Measurements from ENCODE around the gene LEKR1.

Gene LEKR1

DNA sequence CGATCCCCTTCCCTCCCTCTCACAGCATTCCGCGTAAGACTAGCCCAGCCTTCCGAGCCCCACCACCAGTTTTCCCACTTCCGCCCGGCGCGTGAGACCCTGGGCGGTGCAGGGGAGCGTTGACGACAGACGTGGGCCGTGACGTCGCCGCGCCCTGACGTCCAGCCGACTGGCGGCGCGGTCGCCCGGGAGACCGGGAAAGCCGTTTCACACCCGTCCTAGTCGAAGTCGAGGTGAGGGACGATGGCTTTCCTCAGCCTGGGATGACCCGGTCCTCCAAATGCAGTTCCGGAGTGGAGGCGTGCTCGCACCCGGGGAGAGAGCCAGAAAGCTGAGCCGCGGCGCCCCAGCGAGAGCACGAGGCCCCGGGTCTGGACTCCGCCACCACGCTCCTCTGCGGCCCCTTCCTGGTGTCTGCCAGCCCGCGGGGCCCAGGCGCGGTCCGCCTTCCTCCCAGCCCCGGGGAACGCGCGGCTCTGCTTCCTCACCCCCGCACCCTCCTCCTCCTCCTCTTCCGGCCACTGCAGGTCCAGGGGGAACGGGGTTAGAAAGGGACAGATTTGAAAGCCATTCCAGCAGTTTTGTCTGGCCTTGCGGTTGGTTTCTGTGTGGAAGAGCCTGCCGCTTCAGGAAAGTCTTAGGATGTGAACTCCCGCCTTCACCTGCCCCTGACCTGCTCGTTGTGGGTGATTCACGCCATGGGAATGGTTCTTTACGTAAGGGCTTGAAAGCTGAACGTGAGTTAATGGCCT is at the start of gene LEKR1:
Gene LEKR1 (plus strand): TSS at position 210 of the 752 bp plus-strand sequence. CDS start 2,977 bp downstream, outside the sequence.
- Histone ChIP-seq H3K4me3 (ENCODE audit: low read depth in 1 of 2, low read length in 2 of 2) (peak within 1 kb of the TSS; percentile 75 to 89), H3K27ac (ENCODE audit: low read length) (peak within 1 kb of the TSS; percentile 98), H3K9me3 (ENCODE audit: control insufficient read depth in 1 of 2, low read length in 2 of 2) (no peaks in the 10 kb centered on the region), H3K36me3 (ENCODE audit: control insufficient read depth in 1 of 2, insufficient read depth in 2 of 2, low read length in 2 of 2) (no peaks in the 10 kb centered on the region), H3K4me1 (ENCODE audit: control insufficient read depth in 1 of 2, insufficient read depth in 2 of 2, low read length in 2 of 2) (no peaks in the 10 kb centered on the region), H3K27me3 (ENCODE audit: low read depth, low read length) (no peaks in the 10 kb centered on the region)

DNA sequence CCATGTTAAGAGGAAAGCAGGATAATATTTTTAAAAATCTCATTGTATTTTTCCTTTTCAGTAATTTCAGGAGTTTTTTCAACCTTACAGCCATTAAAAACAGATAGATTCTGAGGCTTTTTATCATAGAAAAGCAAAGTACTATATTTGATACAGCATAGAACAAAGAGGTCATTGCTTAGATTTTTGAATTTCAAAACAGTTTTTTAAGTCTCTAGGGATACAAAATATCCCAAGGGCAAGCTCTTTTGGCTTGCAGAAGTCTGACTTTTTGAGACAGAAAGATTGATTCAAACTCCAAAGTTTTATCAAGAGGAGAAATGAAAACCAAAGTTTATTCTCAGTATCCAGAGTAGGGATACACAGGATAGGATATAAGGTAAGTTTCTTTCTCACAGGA is 49.3 kb upstream of the LEKR1 start:
- Histone ChIP-seq H3K4me1 (ENCODE audit: control insufficient read depth in 1 of 2, insufficient read depth in 2 of 2, low read length in 2 of 2) (peaks cover 0 to 4% of the 10 kb centered on the region in 2 donors), H3K9me3 (ENCODE audit: control insufficient read depth in 1 of 2, low read length in 2 of 2) (no peaks in the 10 kb centered on the region), H3K27ac (ENCODE audit: low read length) (no peak overlapping the region), H3K36me3 (ENCODE audit: control insufficient read depth in 1 of 2, insufficient read depth in 2 of 2, low read length in 2 of 2) (no peaks in the 10 kb centered on the region), H3K27me3 (ENCODE audit: low read depth, low read length) (no peaks in the 10 kb centered on the region), H3K4me3 (ENCODE audit: low read depth in 1 of 2, low read length in 2 of 2) (no peak overlapping the region)

GRCh38 chr3:156781310-156782230 is 44.6 kb upstream of the LEKR1 start:
- H3K27me3 ChIP-seq (ENCODE audit: low read depth, low read length), result no peaks in the 10 kb centered on the region
- no peaks in the 10 kb centered on the region for H3K9me3 ChIP-seq (ENCODE audit: control insufficient read depth in 1 of 2, low read length in 2 of 2)
- H3K36me3 ChIP-seq (ENCODE audit: control insufficient read depth in 1 of 2, insufficient read depth in 2 of 2, low read length in 2 of 2), result no peaks in the 10 kb centered on the region
- H3K27ac ChIP-seq (ENCODE audit: low read length), result no peak overlapping the region
- no peaks in the 10 kb centered on the region for H3K4me1 ChIP-seq (ENCODE audit: control insufficient read depth in 1 of 2, insufficient read depth in 2 of 2, low read length in 2 of 2)
- no peak overlapping the region for H3K4me3 ChIP-seq (ENCODE audit: low read depth in 1 of 2, low read length in 2 of 2)

DNA sequence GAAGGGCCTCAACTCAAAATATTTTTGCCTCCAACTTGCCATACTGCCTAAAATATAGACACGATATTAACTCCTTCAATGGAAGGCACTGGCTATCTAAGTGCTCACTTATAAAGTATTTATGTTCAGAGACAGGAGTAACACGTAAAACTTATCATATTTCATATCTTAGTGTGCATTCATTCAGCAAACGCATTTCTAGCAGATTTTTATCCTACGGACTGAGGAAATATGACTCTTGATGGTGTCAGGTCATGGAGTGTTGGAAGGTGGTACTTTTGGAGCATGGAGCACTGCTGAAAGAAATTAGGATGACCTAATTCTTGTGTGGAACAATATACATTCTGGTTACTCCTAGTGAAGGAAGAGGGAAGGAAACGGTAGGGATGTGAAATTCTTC is 43.8 kb upstream of the LEKR1 start:
- Histone ChIP-seq H3K27me3 (ENCODE audit: low read depth, low read length) (no peaks in the 10 kb centered on the region), H3K36me3 (ENCODE audit: control insufficient read depth in 1 of 2, insufficient read depth in 2 of 2, low read length in 2 of 2) (no peaks in the 10 kb centered on the region), H3K4me3 (ENCODE audit: low read depth in 1 of 2, low read length in 2 of 2) (no peak overlapping the region), H3K4me1 (ENCODE audit: control insufficient read depth in 1 of 2, insufficient read depth in 2 of 2, low read length in 2 of 2) (no peaks in the 10 kb centered on the region), H3K9me3 (ENCODE audit: control insufficient read depth in 1 of 2, low read length in 2 of 2) (no peaks in the 10 kb centered on the region), H3K27ac (ENCODE audit: low read length) (no peak overlapping the region)

- H3K4me1 ChIP-seq (ENCODE audit: control insufficient read depth in 1 of 2, insufficient read depth in 2 of 2, low read length in 2 of 2), result no peaks in the 10 kb centered on the region
- H3K36me3 ChIP-seq (ENCODE audit: control insufficient read depth in 1 of 2, insufficient read depth in 2 of 2, low read length in 2 of 2), result no peaks in the 10 kb centered on the region
- H3K27ac ChIP-seq (ENCODE audit: low read length), result no peak overlapping the region
- no peaks in the 10 kb centered on the region for H3K9me3 ChIP-seq (ENCODE audit: control insufficient read depth in 1 of 2, low read length in 2 of 2)
- H3K4me3 ChIP-seq (ENCODE audit: low read depth in 1 of 2, low read length in 2 of 2), result no peak overlapping the region
- H3K27me3 ChIP-seq (ENCODE audit: low read depth, low read length), result no peaks in the 10 kb centered on the region
Observed at GRCh38 chr3:156782921-156783320, 43.2 kb upstream of the LEKR1 start.

DNA sequence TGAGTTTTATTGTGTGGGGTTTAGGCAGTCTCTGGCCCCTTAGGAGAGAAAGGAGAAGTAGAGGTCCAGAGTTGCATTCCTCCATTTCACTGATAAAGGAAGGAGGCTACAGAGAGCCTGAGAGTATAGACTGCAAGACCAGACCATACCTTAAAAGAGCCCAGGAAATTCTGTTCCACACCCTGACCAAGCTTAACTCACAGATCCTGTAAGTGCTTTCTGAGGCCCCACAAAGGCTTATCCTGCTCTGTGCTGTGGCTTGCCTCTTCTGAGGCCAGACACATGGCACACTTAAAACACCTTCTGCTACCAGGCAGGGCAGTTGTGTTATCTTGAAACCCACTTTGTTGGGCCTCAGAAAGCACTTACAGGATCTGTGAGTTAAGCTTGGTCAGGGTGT is 39.2 kb upstream of the LEKR1 start:
- H3K27ac ChIP-seq (ENCODE audit: low read length), result no peak overlapping the region
- H3K4me3 ChIP-seq (ENCODE audit: low read depth in 1 of 2, low read length in 2 of 2), result no peak overlapping the region
- no peaks in the 10 kb centered on the region for H3K27me3 ChIP-seq (ENCODE audit: low read depth, low read length)
- H3K4me1 ChIP-seq (ENCODE audit: control insufficient read depth in 1 of 2, insufficient read depth in 2 of 2, low read length in 2 of 2), result no peaks in the 10 kb centered on the region
- no peaks in the 10 kb centered on the region for H3K9me3 ChIP-seq (ENCODE audit: control insufficient read depth in 1 of 2, low read length in 2 of 2)
- no peaks in the 10 kb centered on the region for H3K36me3 ChIP-seq (ENCODE audit: control insufficient read depth in 1 of 2, insufficient read depth in 2 of 2, low read length in 2 of 2)

DNA sequence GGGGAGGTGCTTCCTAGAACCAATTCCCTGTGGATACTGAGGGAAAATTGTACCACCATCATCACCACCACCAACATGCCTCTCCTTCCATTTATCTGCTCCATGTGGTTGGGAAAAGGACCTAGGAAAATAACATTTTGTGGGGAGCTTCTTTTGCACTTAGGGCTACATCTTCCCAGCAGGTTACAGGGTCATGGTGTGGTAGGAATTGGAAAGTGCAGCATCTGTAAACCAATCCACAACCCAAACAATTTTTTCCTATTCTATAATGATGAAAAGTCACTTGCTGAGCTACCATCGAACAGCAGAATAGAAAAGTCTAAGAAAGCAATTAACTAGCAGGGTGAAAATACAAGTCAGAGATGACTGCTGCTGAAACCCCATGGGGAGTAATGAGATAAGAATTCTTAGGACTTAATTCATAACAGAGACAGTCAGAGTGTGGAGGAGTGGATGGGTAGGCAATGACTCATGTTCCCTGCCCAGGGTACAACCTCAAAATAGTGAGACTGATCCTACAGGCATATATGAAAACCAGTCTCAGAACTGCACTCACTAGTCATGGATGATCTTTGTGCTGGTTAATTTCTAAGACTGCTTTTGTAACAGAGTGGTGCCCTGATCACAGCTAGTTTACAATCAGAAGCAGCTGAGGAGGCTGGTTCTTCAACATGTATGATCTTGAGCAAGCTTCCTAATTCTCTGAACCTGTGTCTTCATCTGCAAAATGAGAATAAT is 38.1 kb upstream of the LEKR1 start:
- no peak overlapping the region for H3K27ac ChIP-seq (ENCODE audit: low read length)
- H3K27me3 ChIP-seq (ENCODE audit: low read depth, low read length), result no peaks in the 10 kb centered on the region
- no peaks in the 10 kb centered on the region for H3K36me3 ChIP-seq (ENCODE audit: control insufficient read depth in 1 of 2, insufficient read depth in 2 of 2, low read length in 2 of 2)
- H3K4me1 ChIP-seq (ENCODE audit: control insufficient read depth in 1 of 2, insufficient read depth in 2 of 2, low read length in 2 of 2), result no peaks in the 10 kb centered on the region
- no peaks in the 10 kb centered on the region for H3K9me3 ChIP-seq (ENCODE audit: control insufficient read depth in 1 of 2, low read length in 2 of 2)
- no peak overlapping the region for H3K4me3 ChIP-seq (ENCODE audit: low read depth in 1 of 2, low read length in 2 of 2)

GRCh38 chr3:156788846-156789245 is 37.3 kb upstream of the LEKR1 start:
- H3K4me3 ChIP-seq (ENCODE audit: low read depth in 1 of 2, low read length in 2 of 2), result no peak overlapping the region
- no peaks in the 10 kb centered on the region for H3K4me1 ChIP-seq (ENCODE audit: control insufficient read depth in 1 of 2, insufficient read depth in 2 of 2, low read length in 2 of 2)
- H3K27me3 ChIP-seq (ENCODE audit: low read depth, low read length), result no peaks in the 10 kb centered on the region
- no peaks in the 10 kb centered on the region for H3K36me3 ChIP-seq (ENCODE audit: control insufficient read depth in 1 of 2, insufficient read depth in 2 of 2, low read length in 2 of 2)
- H3K9me3 ChIP-seq (ENCODE audit: control insufficient read depth in 1 of 2, low read length in 2 of 2), result no peaks in the 10 kb centered on the region
- H3K27ac ChIP-seq (ENCODE audit: low read length), result no peak overlapping the region

- H3K9me3 ChIP-seq (ENCODE audit: control insufficient read depth in 1 of 2, low read length in 2 of 2), result no peaks in the 10 kb centered on the region
- no peaks in the 10 kb centered on the region for H3K36me3 ChIP-seq (ENCODE audit: control insufficient read depth in 1 of 2, insufficient read depth in 2 of 2, low read length in 2 of 2)
- H3K4me1 ChIP-seq (ENCODE audit: control insufficient read depth in 1 of 2, insufficient read depth in 2 of 2, low read length in 2 of 2), result no peaks in the 10 kb centered on the region
- no peaks in the 10 kb centered on the region for H3K27me3 ChIP-seq (ENCODE audit: low read depth, low read length)
- H3K27ac ChIP-seq (ENCODE audit: low read length), result no peak overlapping the region
- H3K4me3 ChIP-seq (ENCODE audit: low read depth in 1 of 2, low read length in 2 of 2), result no peak overlapping the region
Observed at GRCh38 chr3:156790156-156790555, 36.0 kb upstream of the LEKR1 start.

DNA sequence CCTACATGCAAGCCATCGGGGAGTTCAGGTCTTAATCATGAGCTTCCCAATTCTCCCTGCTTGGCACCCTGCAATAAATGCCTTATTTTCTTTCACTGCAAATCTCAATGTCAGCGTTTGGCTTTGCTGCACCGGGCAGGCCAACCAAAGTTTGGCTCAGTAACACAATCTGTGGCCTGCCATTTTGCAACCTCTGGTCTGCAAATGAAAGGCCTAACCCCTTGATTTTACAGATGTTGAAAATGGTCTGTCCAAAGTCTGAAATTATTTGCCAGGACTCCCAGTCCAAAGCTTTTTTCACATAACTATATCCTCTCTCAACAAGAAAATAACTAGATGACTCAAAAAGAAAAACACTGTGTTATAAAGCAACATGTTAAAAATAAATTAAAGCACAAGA is 34.0 kb upstream of the LEKR1 start:
- H3K36me3 ChIP-seq (ENCODE audit: control insufficient read depth in 1 of 2, insufficient read depth in 2 of 2, low read length in 2 of 2), result no peaks in the 10 kb centered on the region
- no peak overlapping the region for H3K4me3 ChIP-seq (ENCODE audit: low read depth in 1 of 2, low read length in 2 of 2)
- no peaks in the 10 kb centered on the region for H3K27me3 ChIP-seq (ENCODE audit: low read depth, low read length)
- H3K4me1 ChIP-seq (ENCODE audit: control insufficient read depth in 1 of 2, insufficient read depth in 2 of 2, low read length in 2 of 2), result no peaks in the 10 kb centered on the region
- H3K27ac ChIP-seq (ENCODE audit: low read length), result no peak overlapping the region
- no peaks in the 10 kb centered on the region for H3K9me3 ChIP-seq (ENCODE audit: control insufficient read depth in 1 of 2, low read length in 2 of 2)

- H3K36me3 ChIP-seq (ENCODE audit: control insufficient read depth in 1 of 2, insufficient read depth in 2 of 2, low read length in 2 of 2), result no peaks in the 10 kb centered on the region
- no peak overlapping the region for H3K4me3 ChIP-seq (ENCODE audit: low read depth in 1 of 2, low read length in 2 of 2)
- H3K27ac ChIP-seq (ENCODE audit: low read length), result no peak overlapping the region
- H3K27me3 ChIP-seq (ENCODE audit: low read depth, low read length), result no peaks in the 10 kb centered on the region
- no peaks in the 10 kb centered on the region for H3K9me3 ChIP-seq (ENCODE audit: control insufficient read depth in 1 of 2, low read length in 2 of 2)
- H3K4me1 ChIP-seq (ENCODE audit: control insufficient read depth in 1 of 2, insufficient read depth in 2 of 2, low read length in 2 of 2), result no peaks in the 10 kb centered on the region
Observed at GRCh38 chr3:156792536-156792935, 33.6 kb upstream of the LEKR1 start.
